Heart left ventricle (tissue), 16 donors: ENCODE data around the gene MAPT. TPM values are rescaled to one million over a fixed set of nuclear protein-coding genes. Genes with fewer than 3 reads are reported as not detected.

Experiments used
- ATAC-seq, 4 donors: fragments of 200-7000 bp; cut with Tn5 transposase; one replicate each; pipeline ENCODE4 v1.9.1; 2020 to 2022; ENCODE audit warnings: moderate library complexity in 4 of 4, mild to moderate bottlenecking in 3 of 4, moderate number of reproducible peaks in 1 of 4
- DNase-seq, 5 donors: peaks; one replicate each; pipeline ENCODE4 v3.0.0-alpha.2; 2020
- H3K27ac ChIP-seq, 12 donors: fragments of 200-600 bp; sonication (generic) in 4 of 12; one replicate each; pipeline versions ENCODE4 v1.5.0 to v1.8.0; 2016 to 2022; ENCODE audit warnings: mild to moderate bottlenecking in 2 of 12
- H3K27me3 ChIP-seq, 9 donors: fragments of 200-600 bp; sonication (generic) in 2 of 9; one replicate each; pipeline versions ENCODE4 v1.5.1 to v1.8.0; 2016 to 2022; ENCODE audit warnings: mild to moderate bottlenecking in 3 of 9
- H3K36me3 ChIP-seq, 9 donors: fragments of 200-600 bp; sonication (generic) in 2 of 9; one replicate each; pipeline versions ENCODE4 v1.5.0 to v1.8.0; 2018 to 2022; ENCODE audit warnings: mild to moderate bottlenecking in 2 of 9
- H3K4me1 ChIP-seq, 12 donors: fragments of 200-600 bp; sonication (generic) in 4 of 12; one replicate each; pipeline versions ENCODE4 v1.5.0 to v1.8.0; 2016 to 2022; ENCODE audit warnings: mild to moderate bottlenecking in 3 of 12
- H3K4me3 ChIP-seq, 12 donors: fragments of 200-600 bp; sonication (generic) in 4 of 12; one replicate each; pipeline versions ENCODE4 v1.5.0 to v1.8.0; 2017 to 2022; ENCODE audit warnings: mild to moderate bottlenecking in 9 of 12, moderate library complexity in 4 of 12
- H3K9me3 ChIP-seq, 12 donors: fragments of 200-600 bp; sonication (generic) in 4 of 12; one replicate each; pipeline versions ENCODE4 v1.5.0 to v1.8.0; 2016 to 2022; ENCODE audit warnings: mild to moderate bottlenecking in 1 of 12
- CTCF ChIP-seq, 12 donors: fragments of 200-600 bp; sonication (generic) in 4 of 12; IDR thresholded peaks; one replicate each; pipeline versions ENCODE4 v1.5.0 to v1.8.0; 2018 to 2022; ENCODE audit warnings: antibody characterized with exemption in 12 of 12, mild to moderate bottlenecking in 5 of 12
- POLR2A ChIP-seq, 2 donors: fragments of 450-650 bp; IDR thresholded peaks; one replicate each; pipeline ENCODE4 v1.6.1; 2017; ENCODE audit warnings: antibody characterized with exemption in 2 of 2, mild to moderate bottlenecking in 2 of 2, moderate library complexity in 2 of 2
- WGBS, 4 donors: extraction: QIAGEN DNeasy Blood & Tissue Kit in 2 of 4; methylation state at CpG; one replicate each; pipeline versions ENCODE4 v1.1.5 to v1.1.7; 2013 to 2018; 5-methylcytosine and 5-hydroxymethylcytosine counted together
- intact Hi-C, 10 donors: fragments of 100-400 bp; cut with DNase I; formaldehyde crosslinking; loops; one replicate each; pipeline versions ENCODE4 v1.11.1 to v1.14.2; 2022
- polyA plus RNA-seq, 2 donors: library from polyadenylated mRNA; stranded (reverse); fragments of 200-250 nt; gene quantifications; one replicate each; pipeline ENCODE4 v1.2.3, GENCODE V29; 2013
- total RNA-seq, 9 donors: library from RNA; depleted of rRNA in 2 of 9; stranded (reverse); fragments of >200 nt in 2 of 9; fragmentation: NEBNext Ultra II Directional in 3 of 9; extraction: Animal tissue kit (Norgen Biotek cat#: 25700) in 3 of 9; gene quantifications; one replicate each; pipeline versions ENCODE4 v1.1.0 to v1.2.4, GENCODE V29; 2016 to 2023
- donor health status: ischemic (EF 13 %, LVEDD 7.1; RV severe dilation, severe dysfunction).
- donor health status: healthy with polysubstance abuse.
- donor health status: DM: no; HTN: yes; CAD: no.
- donor health status: DM: no; HTN: no; CAD: no.
- donor health status: ischemic (EF 25% LVEDD 6.9; RV normal size, moderate dysfunction).
- donor health status: ischemic (EF 25% LVEDD 5.7; RV mildly dilated, moderate dysfunction).
- donor health status: healthy.
- donor health status: DM: yes; HTN: yes; CAD: no.
- donor health status: ischemic (EF 35%, LVEDD 5.7; RV mildly dilated, moderate dysfunction).
- donor health status: nonischemic (EF 11% LVEDD 7.7; RV severe dilation, severe dysfunction).
- donor health status: DM: yes; HTN: yes; CAD: no.
- donor health status: PGD.
- donor health status: ischemic (EF 29% LVEDD 5.4; RV normal size, mild dysfunction).
- donor health status: nonischemic (EF 23%, LVEDD 6.1; RV moderate dilation, normal function).

The MAPT gene
- total and polyA plus RNA-seq, 11 donors: 2.9 to 70.4 (median 29.3) TPM

- H3K36me3 ChIP-seq: no peaks in the 10 kb centered on the region
- TF ChIP-seq POLR2A (IDR thresholded peaks at IDR 0.05): no peak
- no peak for TF ChIP-seq CTCF (IDR thresholded peaks at IDR 0.05)
- ATAC-seq (no peak), DNase-seq (no peak)
- no peaks in the 10 kb centered on the region for H3K27me3 ChIP-seq
- no peak overlapping the region for H3K27ac ChIP-seq
- H3K4me1 ChIP-seq: peaks cover 0 to 17% (median 0%) of the 10 kb centered on the region in 12 donors
- WGBS, 4 donors: 80 to 86% (median 83%) methylated on average over 9 of the region's 9 CpGs
- intact Hi-C loops: loop anchor here in 3 of 10 donors (5.0 to 10.0 kb wide), 3 partner anchors 42 to 285 kb away; no protein-coding TSS in a partner anchor
- H3K4me3 ChIP-seq: no peak overlapping the region
- no peaks in the 10 kb centered on the region for H3K9me3 ChIP-seq
Measured at GRCh38 chr17:45999900-46000290, 105.5 kb downstream of the MAPT start.

GRCh38 chr17:46000292-46000691 lies 105.9 kb downstream of the MAPT start:
- H3K9me3 ChIP-seq: no peaks in the 10 kb centered on the region
- intact Hi-C loops: loop anchor here in 3 of 10 donors (5.0 to 10.0 kb wide), 3 partner anchors 42 to 285 kb away; no protein-coding TSS in a partner anchor
- ATAC-seq: no peak

GRCh38 chr17:46000757-46001156 lies 106.4 kb downstream of the MAPT start:
- Histone ChIP-seq H3K27ac (no peak overlapping the region), H3K4me1 (peaks cover 0 to 17% (median 0%) of the 10 kb centered on the region in 12 donors), H3K4me3 (no peak overlapping the region), H3K27me3 (no peaks in the 10 kb centered on the region), H3K9me3 (no peaks in the 10 kb centered on the region), H3K36me3 (no peaks in the 10 kb centered on the region)
- DNase-seq (no peak), ATAC-seq (no peak)
- 70 to 85% (median 77%) methylated on average over 2 of the region's 2 CpGs for WGBS, 4 donors
- intact Hi-C loops: loop anchor here in 3 of 10 donors (5.0 to 10.0 kb wide), 3 partner anchors 42 to 284 kb away; no protein-coding TSS in a partner anchor
- TF ChIP-seq POLR2A (IDR thresholded peaks at IDR 0.05): no peak

More at GRCh38 chr17:46000292-46000691, 105.9 kb downstream of the MAPT start:
- peaks cover 0 to 17% (median 0%) of the 10 kb centered on the region in 12 donors for H3K4me1 ChIP-seq
- no peaks in the 10 kb centered on the region for H3K36me3 ChIP-seq
- no peak overlapping the region for H3K4me3 ChIP-seq
- 66 to 78% (median 71%) methylated on average over 7 of the region's 7 CpGs for WGBS, 4 donors
- no peak for DNase-seq
- no peak overlapping the region for H3K27ac ChIP-seq
- H3K27me3 ChIP-seq: no peaks in the 10 kb centered on the region
- no peak for TF ChIP-seq CTCF (IDR thresholded peaks at IDR 0.05)
- no peak for TF ChIP-seq POLR2A (IDR thresholded peaks at IDR 0.05)

- Histone ChIP-seq H3K27ac (no peak overlapping the region), H3K4me1 (peaks cover 0 to 17% (median 0%) of the 10 kb centered on the region in 12 donors), H3K27me3 (no peaks in the 10 kb centered on the region), H3K9me3 (no peaks in the 10 kb centered on the region), H3K4me3 (no peak overlapping the region), H3K36me3 (no peaks in the 10 kb centered on the region)
- DNase-seq (no peak), ATAC-seq (peak in 1 of 4 donors; percentile 5)
- 70 to 82% (median 78%) methylated on average over 13 of the region's 13 CpGs for WGBS, 4 donors
- TF ChIP-seq CTCF (IDR thresholded peaks at IDR 0.05) (no peak), POLR2A (IDR thresholded peaks at IDR 0.05) (no peak)
- intact Hi-C loops: loop anchor here (1.0 to 10.0 kb wide), 6 partner anchors 41 to 283 kb away; no protein-coding TSS in a partner anchor
Measured at GRCh38 chr17:46001390-46002310, 107.3 kb downstream of the MAPT start.
